Endodermal cell (in vitro differentiated cells): Measurements from ENCODE around the gene CFAP20. TPM values are rescaled to one million over a fixed set of nuclear protein-coding genes. Genes with fewer than 3 reads are reported as not detected.
"Not testable (repeated sequence)": the region's sequence is repeated elsewhere in the genome, so short reads cannot be mapped to it uniquely, and the experiment has no call there.

Experiments used
- DNase-seq: peaks from one replicate; pipeline ENCODE4 v3.0.0-alpha.2; 2017
- H3K27ac ChIP-seq: 2 replicates; pipeline ENCODE4 v1.5.1; 2013; ENCODE audit warnings: mild to moderate bottlenecking, low read depth, low read length, moderate library complexity
- H3K27me3 ChIP-seq: 2 replicates; pipeline ENCODE4 v1.6.1; 2013; ENCODE audit warnings: mild to moderate bottlenecking, low read length, moderate library complexity; ENCODE audit not compliant: insufficient read depth, control insufficient read depth, poor library complexity, severe bottlenecking
- H3K36me3 ChIP-seq: 2 replicates; pipeline ENCODE4 v1.7.0; 2013; ENCODE audit warnings: mild to moderate bottlenecking, low read length, moderate library complexity; ENCODE audit not compliant: control insufficient read depth, insufficient read depth
- H3K4me1 ChIP-seq: one replicate; pipeline ENCODE4 v1.7.0; 2013; ENCODE audit warnings: low read length; ENCODE audit not compliant: control insufficient read depth, insufficient read depth
- H3K4me3 ChIP-seq: 2 replicates; pipeline ENCODE4 v1.5.1; 2013; ENCODE audit warnings: mild to moderate bottlenecking, low read length, moderate library complexity
- H3K9ac ChIP-seq: 2 replicates; pipeline ENCODE4 v1.6.1; 2013; ENCODE audit warnings: mild to moderate bottlenecking, low read length, moderate library complexity; ENCODE audit not compliant: poor library complexity, severe bottlenecking; ENCODE audit errors: extremely low read depth
- H3K9me3 ChIP-seq: 2 replicates; pipeline ENCODE4 v1.6.1; 2013; ENCODE audit warnings: mild to moderate bottlenecking, low read length, moderate library complexity; ENCODE audit not compliant: control insufficient read depth
- H3K27ac Mint-ChIP-seq: 2 replicates; pipeline ENCODE4 v1.8.0; 2020; ENCODE audit warnings: mixed read lengths
- H3K27me3 Mint-ChIP-seq: 2 replicates; pipeline ENCODE4 v1.8.0; 2021; ENCODE audit warnings: mild to moderate bottlenecking, mixed read lengths; ENCODE audit not compliant: insufficient read depth
- H3K36me3 Mint-ChIP-seq: 2 replicates; pipeline ENCODE4 v1.8.0; 2020; ENCODE audit warnings: low read depth, mixed read lengths
- H3K4me1 Mint-ChIP-seq: 2 replicates; pipeline ENCODE4 v1.8.0; 2020; ENCODE audit warnings: mixed read lengths
- H3K4me3 Mint-ChIP-seq: 2 replicates; pipeline ENCODE4 v1.8.0; 2020; ENCODE audit warnings: mild to moderate bottlenecking, moderate library complexity, mixed read lengths
- H3K9me3 Mint-ChIP-seq: 2 replicates; pipeline ENCODE4 v1.8.0; 2020; ENCODE audit warnings: mild to moderate bottlenecking, mixed read lengths
- CTCF ChIP-seq: fragments of 200-600 bp; sonication (generic); conservative IDR thresholded peaks from 2 replicates; pipeline ENCODE4 v1.5.0; 2021; ENCODE audit warnings: antibody characterized with exemption, mild to moderate bottlenecking
- WGBS, 2 experiments: methylation state at CpG; one replicate each; pipeline versions ENCODE4 v1.1.5 to v1.1.7; 2013; ENCODE audit warnings: missing lambda C conversion rate in 2 of 2, mixed read lengths in 1 of 2; ENCODE audit not compliant: insufficient coverage in 1 of 2, insufficient read length in 1 of 2; 5-methylcytosine and 5-hydroxymethylcytosine counted together
- total RNA-seq, 2 donors: library from RNA; stranded (reverse); fragmentation: NEBNext Ultra II Directional in 1 of 2; extraction: Animal tissue kit (Norgen Biotek cat#: 25700) in 1 of 2; gene quantifications; 2 replicates in 1 of 2; 3 replicates in 1 of 2; pipeline ENCODE4 v1.2.1, GENCODE V29; 2021

CFAP20 gene
- total RNA-seq, 2 donors from 2014 or later = 55.2 to 57.2 TPM

- no peak for TF ChIP-seq CTCF
- Mint-ChIP-seq H3K4me3 (no peak overlapping the region), H3K9me3 (no peaks in the 10 kb centered on the region), H3K36me3 (no peaks in the 10 kb centered on the region), H3K27me3 (peaks cover 3% of the 10 kb centered on the region), H3K4me1 (peaks cover 2% of the 10 kb centered on the region), H3K27ac (no peak overlapping the region)
- Histone ChIP-seq H3K4me3 (no peak overlapping the region), H3K36me3 (no peaks in the 10 kb centered on the region), H3K27ac (no peak overlapping the region), H3K4me1 (no peaks in the 10 kb centered on the region), H3K9me3 (no peaks in the 10 kb centered on the region), H3K9ac (no peak overlapping the region), H3K27me3 (no peaks in the 10 kb centered on the region)
- no peak for DNase-seq
- WGBS, 2 experiments = 92 to 93% methylated on average over 6 to 15 of the region's 15 CpGs
Measured at GRCh38 chr16:58094791-58095574, 34.2 kb downstream of the CFAP20 start.

GRCh38 chr16:58094026-58094425, 35.2 kb downstream of the CFAP20 start:
- H3K27me3 Mint-ChIP-seq = peaks cover 3% of the 10 kb centered on the region
- no peak for DNase-seq

GRCh38 chr16:58090396-58090795, 38.8 kb downstream of the CFAP20 start:
- H3K27me3 ChIP-seq, H3K27ac Mint-ChIP-seq, H3K4me1 ChIP-seq, H3K9me3 ChIP-seq, H3K4me3 Mint-ChIP-seq, H3K27me3 Mint-ChIP-seq, H3K9ac ChIP-seq, H3K27ac ChIP-seq, H3K4me1 Mint-ChIP-seq, DNase-seq, H3K36me3 ChIP-seq, H3K36me3 Mint-ChIP-seq, H3K9me3 Mint-ChIP-seq, H3K4me3 ChIP-seq: not testable (repeated sequence)
- 93 to 94% methylated on average over 3 of the region's 3 CpGs for WGBS, 2 experiments

More at GRCh38 chr16:58094026-58094425, 35.2 kb downstream of the CFAP20 start:
- 90% methylated on average over 4 to 5 of the region's 5 CpGs for WGBS, 2 experiments
- no peak for TF ChIP-seq CTCF
- no peak overlapping the region for H3K27ac ChIP-seq
- H3K27me3 ChIP-seq = no peaks in the 10 kb centered on the region
- Mint-ChIP-seq H3K36me3 (no peaks in the 10 kb centered on the region), H3K9me3 (no peaks in the 10 kb centered on the region), H3K27ac (no peak overlapping the region), H3K4me1 (peaks cover 2% of the 10 kb centered on the region), H3K4me3 (no peak overlapping the region)
- H3K9ac ChIP-seq = no peak overlapping the region
- H3K4me1 ChIP-seq = no peaks in the 10 kb centered on the region
- no peaks in the 10 kb centered on the region for H3K36me3 ChIP-seq
- H3K9me3 ChIP-seq = no peaks in the 10 kb centered on the region
- H3K4me3 ChIP-seq = no peak overlapping the region
